Measurements from ENCODE around the gene USP2.

The USP2 gene

GRCh38 chr11:119375337-119376196 is 5.9 kb downstream of the USP2 start:
- peak; percentile 80 for DNase-seq

GRCh38 chr11:119374632-119375336 is 6.7 kb downstream of the USP2 start:
- peak; percentile 70 for DNase-seq

- DNase-seq: peak; percentile 87
Measured at GRCh38 chr11:119373921-119374631, 7.4 kb downstream of the USP2 start.

GRCh38 chr11:119373059-119373920 is 8.2 kb downstream of the USP2 start:
- DNase-seq: peak; percentile 29

GRCh38 chr11:119372260-119373058 is 9.0 kb downstream of the USP2 start:
- no peak for DNase-seq

- DNase-seq: peak; percentile 54
Measured at GRCh38 chr11:119371778-119372182, 9.7 kb downstream of the USP2 start.

GRCh38 chr11:119371067-119371601 is 10.4 kb downstream of the USP2 start:
- DNase-seq: no peak

GRCh38 chr11:119370486-119371046 is 10.9 kb downstream of the USP2 start:
- peak; percentile 48 for DNase-seq

GRCh38 chr11:119369132-119369925 is 12.2 kb downstream of the USP2 start:
- DNase-seq: no peak

- peak; percentile 81 for DNase-seq
Measured at GRCh38 chr11:119368121-119369034, 13.1 kb downstream of the USP2 start.

- peak; percentile 42 for DNase-seq
Measured at GRCh38 chr11:119367661-119368120, 13.8 kb downstream of the USP2 start.

GRCh38 chr11:119366690-119367620 is 14.5 kb downstream of the USP2 start:
- peak; percentile 22 for DNase-seq

GRCh38 chr11:119365071-119365591 is 16.4 kb downstream of the USP2 start:
- peak; percentile 36 for DNase-seq

- peak; percentile 72 for DNase-seq
Measured at GRCh38 chr11:119363851-119364590, 17.5 kb downstream of the USP2 start.

- DNase-seq: peak; percentile 28
Measured at GRCh38 chr11:119363081-119363850, 18.2 kb downstream of the USP2 start.

- DNase-seq: no peak
Measured at GRCh38 chr11:119362741-119363080, 18.8 kb downstream of the USP2 start.
